HG03039 (cell line): ENCODE measurements around the gene TMA16.
"Not testable (repeated sequence)": the region's sequence is repeated elsewhere in the genome, so short reads cannot be mapped to it uniquely, and the experiment has no call there.

Experiments
- ATAC-seq: cut with Tn5 transposase; IDR thresholded peaks from one replicate; pipeline ENCODE4 v1.9.1; 2021; ENCODE audit warnings: mild to moderate bottlenecking, moderate library complexity; ENCODE audit not compliant: unreplicated experiment

The TMA16 gene

DNA sequence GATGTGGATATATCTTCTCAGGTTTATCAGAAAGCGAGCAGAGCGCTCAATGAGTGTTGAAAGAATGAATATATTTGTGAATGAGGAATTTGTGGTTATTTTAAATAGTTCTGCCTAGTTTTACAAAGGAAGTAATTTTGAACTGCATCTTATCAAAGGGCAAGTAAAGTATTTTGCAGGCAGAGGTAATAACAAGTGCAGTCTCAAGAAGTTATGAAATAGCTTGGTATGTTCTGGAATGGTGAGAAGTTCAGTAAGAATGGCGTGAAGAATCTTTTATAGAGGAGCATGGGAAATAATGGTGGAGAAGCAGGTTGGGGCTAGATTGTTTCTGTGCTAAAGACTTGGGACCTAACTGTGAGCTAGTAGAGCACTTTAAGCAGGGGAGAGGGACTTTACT, 10.9 kb downstream of the TMA16 start:
- no peak for ATAC-seq

DNA sequence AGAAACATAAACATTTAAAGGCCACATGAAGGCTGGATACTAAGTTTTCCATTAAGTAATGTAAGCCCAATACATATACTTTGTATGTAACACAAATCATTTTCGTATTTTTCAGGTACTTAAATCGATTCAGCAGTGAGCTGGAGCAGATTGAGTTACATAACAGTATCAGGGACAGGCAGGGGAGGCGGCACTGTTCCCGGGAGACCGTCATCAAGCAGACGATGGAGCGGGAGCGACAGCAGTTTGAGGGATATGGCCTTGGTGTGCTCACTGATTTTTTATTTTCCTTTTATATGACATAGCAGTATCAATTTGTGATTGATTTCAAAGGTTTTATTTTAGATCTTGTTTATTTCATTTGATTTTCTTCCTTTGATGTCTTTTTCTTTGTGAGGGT, 20.7 kb downstream of the TMA16 start:
- no peak for ATAC-seq

DNA sequence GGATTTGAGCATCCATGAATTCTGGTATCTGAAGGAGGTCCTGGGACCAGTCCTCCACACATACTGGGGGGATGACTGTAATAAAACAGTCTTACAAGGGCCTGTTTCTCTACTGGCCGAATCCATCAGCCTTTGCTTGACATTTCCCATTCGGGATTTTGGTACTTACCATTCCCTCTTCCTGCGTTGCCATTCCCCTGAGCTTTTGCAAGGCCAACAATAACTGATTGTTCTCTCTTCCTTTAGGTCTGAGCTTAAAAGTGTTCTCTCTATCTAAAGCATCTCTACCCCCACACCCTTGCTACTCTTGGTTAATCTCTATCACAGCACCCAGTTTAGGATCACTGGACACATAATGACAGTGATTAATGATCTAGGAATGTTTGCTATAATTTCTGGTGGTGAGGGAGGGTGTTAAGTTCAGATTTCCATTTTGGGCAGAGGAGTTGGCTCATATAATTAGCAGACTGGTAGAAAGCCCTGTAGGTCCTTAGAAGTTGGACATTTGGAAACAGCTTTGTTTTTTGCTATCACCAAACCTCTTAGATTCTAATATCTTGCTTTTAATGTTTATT, 29.4 kb downstream of the TMA16 start:
- ATAC-seq, result no peak

DNA sequence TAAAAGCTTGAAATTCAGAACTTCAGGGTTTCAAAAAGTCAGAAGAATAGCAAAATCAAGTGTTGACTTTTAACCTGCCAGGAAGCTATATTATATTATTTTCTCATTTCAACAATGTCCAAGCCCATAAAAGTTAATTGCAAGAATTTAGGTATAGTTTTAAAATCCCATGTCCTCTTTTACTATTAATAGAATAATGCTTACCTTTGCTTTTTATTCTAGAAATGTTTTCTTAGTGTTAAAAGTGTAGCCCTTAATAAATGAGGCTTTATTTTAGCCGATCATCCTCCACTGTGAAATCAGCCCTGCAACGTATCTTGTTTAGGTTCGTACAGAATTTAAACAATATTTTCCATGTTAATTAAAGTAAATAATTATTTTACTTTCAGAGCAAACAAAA, 31.5 kb downstream of the TMA16 start:
- no peak for ATAC-seq

DNA sequence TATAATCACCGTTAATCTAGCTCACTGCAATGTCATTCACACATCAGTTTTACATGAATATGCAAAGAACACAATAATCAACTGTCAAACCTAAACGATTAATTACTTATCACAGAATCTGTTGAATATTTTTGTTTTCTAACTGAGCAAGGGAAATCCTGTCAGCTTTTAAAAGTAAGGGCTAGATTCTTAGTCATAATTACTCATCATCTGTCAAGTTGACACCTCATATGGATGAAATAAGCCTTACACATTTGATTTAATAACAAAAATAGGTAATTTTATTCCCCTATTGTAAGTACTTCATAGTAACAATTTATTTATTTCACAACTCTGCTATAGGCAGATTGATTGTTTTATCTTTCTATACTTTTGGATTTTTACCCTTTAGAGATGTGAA, 32.7 kb downstream of the TMA16 start:
- no peak for ATAC-seq

DNA sequence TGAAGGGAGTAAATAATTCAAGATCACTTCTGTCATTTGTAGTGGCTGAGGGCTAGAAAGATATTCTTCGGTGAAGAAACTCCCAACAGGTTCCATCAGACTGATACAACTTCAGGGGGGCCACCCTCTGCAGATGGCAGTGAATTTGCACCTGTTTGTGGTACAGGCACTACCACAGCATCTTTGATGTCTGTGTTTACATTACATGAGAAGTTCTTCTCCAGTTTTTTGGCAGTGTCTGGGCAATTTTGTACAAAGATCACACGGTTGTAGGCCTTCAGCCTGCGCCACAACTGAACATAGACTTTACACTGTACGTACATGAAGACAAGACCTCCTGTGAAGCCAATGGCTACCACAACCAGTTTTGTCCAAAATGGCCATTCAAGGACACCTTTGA, 34.2 kb downstream of the TMA16 start:
- no peak for ATAC-seq

DNA sequence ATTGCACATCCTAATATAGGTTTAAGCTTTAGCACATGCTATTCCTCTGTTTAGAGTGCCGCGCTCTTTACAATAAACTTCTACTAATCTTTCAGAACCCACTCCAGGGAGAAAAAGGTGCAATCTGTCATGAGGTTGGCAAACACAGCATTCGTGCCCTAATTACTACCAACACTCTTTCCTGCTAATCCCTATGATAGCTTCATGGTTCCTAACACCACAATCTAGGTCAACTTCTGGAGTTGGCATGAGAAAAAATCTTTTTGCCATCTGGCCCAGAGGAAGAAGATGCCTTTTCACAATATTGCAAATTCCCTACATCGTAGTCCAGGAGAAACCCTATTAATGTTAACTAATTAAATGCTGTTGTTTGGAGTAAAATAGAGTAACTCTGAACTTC, 39.6 kb downstream of the TMA16 start:
- ATAC-seq, result no peak

DNA sequence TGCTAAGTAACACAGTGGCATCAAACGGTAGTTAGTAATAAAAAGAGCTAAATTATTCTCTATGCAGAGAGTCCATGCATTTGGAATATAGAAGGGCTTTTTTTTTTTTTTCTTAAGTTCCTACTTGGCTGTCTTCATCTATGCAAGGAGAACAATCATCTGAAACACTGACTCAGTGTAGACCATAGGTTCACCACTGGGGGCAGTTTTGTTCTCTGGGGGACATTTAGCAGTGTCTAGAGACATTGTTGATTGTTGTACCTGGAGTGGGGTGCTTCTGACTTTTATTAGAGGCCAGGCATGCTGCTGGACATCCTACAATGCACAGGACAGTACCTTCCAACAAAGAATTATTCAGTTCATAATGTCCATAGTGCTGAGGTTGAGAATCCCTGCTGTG, 41.2 kb downstream of the TMA16 start:
- no peak for ATAC-seq

DNA sequence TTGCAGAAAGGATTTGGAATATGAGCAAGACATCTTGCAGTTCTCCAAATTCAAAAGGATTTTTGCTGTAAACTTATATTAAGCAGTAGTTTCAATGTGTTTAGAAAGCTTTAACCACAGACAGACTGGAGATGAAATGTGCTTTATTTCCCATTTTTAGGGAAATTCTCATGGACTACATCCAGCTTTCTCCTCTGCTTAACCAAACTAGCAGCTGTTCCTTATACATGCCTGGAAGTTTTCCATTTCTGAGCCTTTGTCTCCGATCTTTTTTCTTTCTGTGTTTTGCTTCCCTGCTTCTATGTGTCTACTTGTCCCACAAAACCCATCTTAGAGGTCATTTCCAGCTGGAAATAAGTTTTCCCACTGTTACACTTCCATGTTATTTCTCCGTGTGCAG, 41.6 kb downstream of the TMA16 start:
- no peak for ATAC-seq

DNA sequence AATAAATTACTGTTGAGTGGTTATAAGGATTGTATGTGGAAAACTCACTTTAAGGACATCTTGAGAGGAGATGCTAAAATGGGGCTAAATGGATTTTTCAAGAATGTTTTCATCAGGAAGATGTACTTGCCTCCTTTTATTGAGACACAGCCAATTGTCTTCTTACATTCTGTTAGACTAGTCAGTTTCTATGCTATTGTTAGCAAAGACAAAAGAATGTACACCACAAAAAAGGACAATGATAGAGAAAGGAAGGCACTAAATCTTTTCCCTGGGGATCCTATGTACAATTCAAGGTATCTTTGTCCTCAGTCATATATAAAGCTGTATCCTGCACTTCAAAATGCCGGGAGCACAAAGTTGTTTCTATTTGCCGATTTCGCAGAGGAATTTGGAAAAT, 42.6 kb downstream of the TMA16 start:
- ATAC-seq, result no peak

DNA sequence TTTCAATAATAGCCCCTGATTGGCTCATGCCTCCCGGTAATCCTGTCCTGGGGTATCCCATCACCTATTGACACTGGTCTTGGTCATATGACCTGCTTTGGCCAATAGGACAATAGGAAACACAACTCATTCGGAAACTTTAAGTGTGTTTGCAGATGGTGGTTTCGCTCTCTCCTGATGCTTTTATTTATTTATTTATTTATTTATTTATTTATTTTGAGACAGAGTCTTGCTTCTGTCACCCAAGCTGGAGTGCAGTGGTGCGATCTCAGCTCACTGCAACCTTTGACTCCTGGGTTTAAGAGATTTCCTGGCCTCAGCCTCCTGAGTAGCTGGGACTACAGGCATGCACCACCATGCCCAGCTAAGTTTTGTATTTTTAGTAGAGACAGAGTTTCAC, 44.3 kb downstream of the TMA16 start:
- not testable (repeated sequence) for ATAC-seq

DNA sequence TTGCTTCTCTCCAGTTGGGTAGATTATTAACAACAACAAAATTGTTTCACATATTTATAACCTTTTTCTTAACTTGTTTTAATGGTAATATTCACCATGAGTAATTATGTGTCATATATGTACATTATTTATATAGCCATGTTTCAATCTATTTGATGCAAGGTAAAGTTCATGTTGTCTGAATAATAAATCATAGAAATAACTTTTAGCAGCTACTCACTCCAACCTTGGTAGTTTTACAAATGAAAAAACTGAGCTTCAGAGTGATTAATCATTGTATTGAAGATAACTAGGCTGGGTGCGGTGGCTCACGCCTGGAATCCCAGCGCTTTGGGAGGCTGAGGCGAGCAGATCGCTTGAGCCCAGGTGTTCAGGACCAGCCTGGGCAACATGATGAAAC, 46.0 kb downstream of the TMA16 start:
- ATAC-seq, result no peak

DNA sequence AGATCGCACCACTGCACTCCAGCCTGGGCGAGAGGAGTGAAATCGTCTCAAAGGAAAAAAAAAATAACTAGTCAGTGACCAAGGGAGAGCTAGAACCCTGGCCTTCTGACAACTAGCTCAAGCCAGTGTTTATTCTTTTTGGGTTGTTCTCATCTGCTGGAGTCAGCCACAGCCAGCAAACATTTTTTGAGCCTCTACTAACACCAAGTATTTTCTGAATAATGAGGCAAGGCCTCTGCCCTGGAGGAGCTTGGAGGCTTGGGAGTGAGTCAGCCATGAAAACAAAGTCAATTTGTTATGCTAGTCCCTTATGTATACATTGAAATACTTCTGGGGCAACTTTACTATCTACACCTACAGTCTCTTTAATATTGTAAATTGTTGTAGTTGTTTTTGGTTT, 46.5 kb downstream of the TMA16 start:
- ATAC-seq, result no peak

DNA sequence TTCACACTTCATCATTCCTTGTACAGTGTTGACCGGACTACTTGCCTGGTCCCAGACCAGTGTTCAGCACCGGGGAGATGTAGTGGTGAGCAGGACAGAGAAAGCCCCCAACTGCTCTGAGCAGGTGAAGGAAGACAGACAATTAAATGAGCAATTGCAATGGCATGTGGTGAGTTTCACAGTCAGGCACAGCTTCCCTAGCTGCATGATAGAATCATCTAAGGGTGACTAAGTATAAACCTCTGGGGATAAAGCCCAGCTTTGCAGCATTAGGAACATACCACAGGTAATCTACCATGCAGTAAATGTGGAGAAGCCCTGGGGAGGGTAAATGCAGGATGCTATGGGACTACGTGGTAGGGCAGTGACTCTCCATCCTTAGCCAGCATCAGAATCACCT, 47.8 kb downstream of the TMA16 start:
- no peak for ATAC-seq

DNA sequence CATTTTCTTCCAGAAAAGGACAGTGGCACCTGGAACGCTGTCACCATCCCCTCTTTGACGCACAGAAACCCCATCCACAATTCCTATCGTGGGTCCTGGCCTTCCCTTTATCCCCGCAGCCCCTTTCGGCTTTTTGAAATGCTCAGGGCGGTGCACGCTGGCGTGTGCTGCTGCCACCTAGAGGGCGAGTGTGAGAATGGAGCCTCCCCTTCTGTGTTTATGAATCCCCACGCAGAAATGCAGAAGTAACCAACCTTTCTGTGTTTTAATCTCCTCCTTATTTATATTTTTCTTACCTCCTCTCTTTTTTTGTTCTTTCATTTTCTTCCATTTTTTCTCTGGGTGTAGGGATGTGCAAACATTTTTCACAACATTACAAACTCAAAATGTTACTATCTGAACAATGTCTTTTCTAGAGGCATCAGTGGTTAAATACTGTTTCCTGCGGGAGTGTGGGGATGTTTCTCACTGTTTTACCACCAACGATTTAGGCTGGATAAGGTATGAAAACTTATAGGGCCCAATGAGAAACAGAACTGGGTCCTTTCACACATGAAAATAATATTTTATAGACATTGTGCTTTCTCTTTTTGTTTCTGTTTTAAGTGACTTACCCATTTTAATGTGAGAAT, 50.0 kb downstream of the TMA16 start:
- peak; percentile 84 for ATAC-seq

DNA sequence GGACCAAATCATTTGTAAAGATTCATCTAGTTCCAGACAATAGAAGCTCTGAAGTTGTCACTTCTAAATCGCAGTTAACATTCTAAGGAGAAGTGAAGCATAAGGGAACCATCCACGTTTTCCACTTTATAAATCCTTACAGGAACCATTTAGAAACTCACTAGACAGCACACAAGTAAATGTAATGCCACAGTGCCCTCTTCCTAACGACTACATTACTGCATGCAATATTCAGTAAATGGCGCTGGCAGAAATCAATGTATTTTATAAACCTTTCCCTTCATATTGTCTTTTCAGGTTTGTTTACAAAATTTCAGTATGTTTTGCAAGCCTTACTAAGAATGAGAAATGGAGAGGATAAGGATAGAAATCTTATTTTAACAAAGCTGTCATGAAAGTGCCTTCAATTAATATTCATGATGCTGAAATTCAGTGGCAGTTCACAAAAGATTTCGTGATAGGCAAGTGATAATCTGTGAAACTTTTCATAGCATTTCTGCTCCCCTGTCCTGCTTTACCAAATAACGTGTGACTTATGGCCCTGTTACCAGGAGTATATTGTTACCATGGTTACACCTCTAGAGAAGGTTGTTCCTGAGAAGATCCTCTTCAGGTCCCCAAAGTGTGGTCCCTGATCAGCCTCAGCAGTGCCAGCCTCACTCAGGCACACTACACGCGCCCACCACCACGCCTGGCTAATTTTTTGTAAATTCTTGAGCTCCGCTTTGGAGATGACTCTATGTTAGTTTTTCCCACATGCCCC, 54.2 kb downstream of the TMA16 start:
- ATAC-seq, result no peak

DNA sequence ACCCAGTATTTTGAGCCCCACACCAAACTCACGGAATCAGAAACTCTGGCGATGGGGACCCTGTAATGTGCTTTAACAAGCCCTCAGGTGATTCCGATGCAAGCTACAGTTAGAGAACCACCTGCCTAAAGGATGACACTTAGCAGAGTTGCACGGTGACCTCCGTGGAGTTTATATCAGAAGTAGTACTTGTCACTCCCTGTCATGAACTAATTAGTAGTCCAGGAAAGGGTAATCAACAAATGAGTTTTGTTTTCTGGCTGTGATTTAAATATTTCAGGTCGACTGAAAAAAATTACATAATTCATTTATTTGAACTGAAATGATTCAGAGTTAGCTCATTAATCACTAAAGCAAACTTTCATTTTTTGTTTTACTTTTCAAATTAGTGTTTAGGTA, 56.4 kb downstream of the TMA16 start:
- ATAC-seq, result no peak

DNA sequence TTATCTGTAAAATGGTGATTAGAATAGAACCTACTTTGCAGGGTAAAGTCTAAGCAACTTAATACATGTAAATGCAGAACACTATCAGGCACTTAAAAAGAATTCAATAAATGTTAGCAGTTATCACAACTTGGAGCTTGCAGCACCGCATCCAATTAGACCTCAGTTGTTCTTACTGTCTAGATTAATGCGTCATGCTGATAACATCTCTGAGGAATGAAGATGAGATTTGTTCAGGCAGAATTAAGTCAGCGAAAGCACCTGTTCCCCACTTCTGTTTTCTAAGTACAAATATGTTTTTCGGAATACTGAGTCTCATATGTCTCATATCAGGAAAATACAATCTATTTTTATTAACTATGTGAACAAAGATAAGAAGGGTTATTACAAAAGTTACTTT, 58.7 kb downstream of the TMA16 start:
- ATAC-seq, result no peak

DNA sequence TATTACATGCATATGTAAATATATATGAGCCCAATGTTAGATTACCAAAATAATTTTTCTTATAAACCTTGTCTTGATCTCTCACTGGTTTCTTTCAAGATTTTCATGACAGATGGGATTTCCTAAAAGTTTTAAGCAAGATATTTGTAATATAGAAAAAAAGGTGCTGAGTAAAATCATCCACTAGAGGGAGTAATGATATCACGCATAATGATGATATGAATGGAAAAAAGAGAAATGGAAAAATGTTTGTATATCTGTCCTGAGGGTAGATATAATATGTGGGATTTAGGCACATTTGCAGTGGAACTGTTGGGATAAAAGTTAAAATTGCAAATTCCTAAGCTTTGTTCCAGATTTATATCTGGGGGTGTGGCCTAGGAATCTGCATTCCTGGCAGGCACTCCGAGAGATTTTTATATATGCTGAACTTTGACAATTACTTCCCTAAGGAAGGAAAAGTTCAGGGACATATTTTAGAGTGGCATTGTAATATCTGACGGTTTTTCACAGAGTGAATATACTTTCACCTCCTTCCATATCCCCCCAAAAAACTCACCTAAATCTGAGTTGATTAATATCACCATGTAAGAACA, 60.5 kb downstream of the TMA16 start:
- ATAC-seq, result no peak

DNA sequence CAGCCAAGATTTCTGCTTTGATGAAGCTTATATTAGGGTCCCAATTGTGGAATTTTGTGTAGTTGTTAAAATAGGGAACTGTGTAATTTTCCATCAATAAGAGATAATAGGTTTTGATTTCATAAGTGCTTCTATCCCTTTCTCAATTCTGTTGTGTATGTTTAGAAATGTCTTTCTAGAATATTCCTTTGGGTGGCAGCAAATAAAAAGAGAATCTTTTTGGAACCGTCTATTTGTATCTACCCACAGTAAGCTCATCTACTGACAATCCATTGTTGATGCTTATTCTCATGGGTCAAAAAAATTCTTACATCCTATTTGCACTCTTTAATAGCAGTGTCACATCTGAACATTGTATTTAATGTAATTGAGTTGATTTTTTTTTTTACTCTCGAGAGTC, 61.7 kb downstream of the TMA16 start:
- ATAC-seq, result no peak

DNA sequence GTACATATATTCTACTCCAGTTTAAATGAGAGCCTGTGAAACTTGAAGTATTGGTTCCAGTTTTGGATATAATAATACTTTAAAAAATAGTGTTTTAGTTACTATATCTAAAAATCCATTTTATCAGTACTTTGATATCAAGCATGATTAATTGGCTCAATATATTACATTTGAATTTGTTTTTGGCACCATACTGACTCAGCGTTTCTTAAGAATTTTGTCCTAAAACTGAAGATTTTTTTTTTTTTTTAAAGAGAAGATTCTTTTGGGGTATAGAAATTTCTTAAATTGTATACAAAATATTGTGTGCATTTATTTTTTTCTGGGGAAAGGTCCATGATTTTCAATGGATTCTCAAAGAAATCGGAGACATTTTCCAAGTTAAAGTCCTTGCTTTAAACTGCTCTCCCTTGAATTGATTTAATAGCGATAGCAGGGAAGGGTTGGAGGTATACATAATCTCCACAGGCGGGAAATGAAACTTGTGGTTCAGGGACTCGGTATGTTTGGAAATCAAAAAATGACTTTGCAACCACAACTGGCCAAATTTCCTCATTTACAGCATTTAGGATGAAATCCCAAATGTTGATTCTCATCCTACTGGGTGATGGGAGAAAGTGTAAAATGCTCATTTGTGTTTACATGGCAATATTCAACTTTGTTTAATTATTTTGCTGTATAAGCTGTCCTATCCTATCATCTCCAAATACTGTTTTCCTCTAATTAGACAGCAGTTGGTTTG, 62.3 kb downstream of the TMA16 start:
- ATAC-seq, result no peak
